GM12878 (cell line): ENCODE results near the gene PREP. TPM values are rescaled to one million over a fixed set of nuclear protein-coding genes. Genes with fewer than 3 reads are reported as not detected.

Experiments
- ATAC-seq: fragments of 200-7000 bp; cut with Tn5 transposase; 3 replicates; pipeline ENCODE4 v1.9.1; 2020; ENCODE audit warnings: mild to moderate bottlenecking, moderate library complexity
- BruUV-seq: library from RNA; stranded (reverse); fragments of 400-500 nt; replicated peaks from 2 replicates; lab custom pipeline; 2021; lab: Mats Ljungman, UMichigan
- CTCF ChIA-PET: fragments of 300-600 bp; sonication (Branson Sonifier 250); formaldehyde crosslinking; extraction: SDS; loops from one replicate; lab custom pipeline; 2021; ENCODE audit warnings: inconsistent platforms; lab: Yijun Ruan, JAX
- POLR2A ChIA-PET: fragments of 350-600 bp; formaldehyde crosslinking; extraction: SDS; loops from one replicate; lab custom pipeline; 2021; ENCODE audit warnings: inconsistent platforms; lab: Charles Lee
- RAD21 ChIA-PET: fragments of 300-600 bp; sonication (Branson Sonifier 250); formaldehyde crosslinking; loops from one replicate; lab custom pipeline; 2023; ENCODE audit warnings: antibody characterized with exemption; ENCODE audit not compliant: unreplicated experiment; lab: Charles Lee
- SMC1A ChIA-PET: fragments of 300-600 bp; sonication (Branson Sonifier 250); formaldehyde crosslinking; loops from one replicate; lab custom pipeline; 2023; ENCODE audit not compliant: unreplicated experiment, uncharacterized antibody; lab: Charles Lee
- DNase-seq: peaks from one replicate; pipeline ENCODE4 v3.0.0-alpha.2; 2011; ENCODE audit warnings: low read depth, low spot score
- FAIRE-seq: peaks from 3 replicates; lab custom pipeline; 2011; peaks lifted over from hg19 to GRCh38; lab: Jason Lieb, UNC
- H2AFZ ChIP-seq: 2 replicates; pipeline ENCODE4 v1.6.0; 2011; ENCODE audit warnings: low read depth, low read length, control low read depth; ENCODE audit not compliant: control insufficient read depth
- H3K27ac ChIP-seq: 2 replicates; pipeline ENCODE4 v1.5.1; 2011; ENCODE audit warnings: control low read depth; ENCODE audit not compliant: control insufficient read depth, insufficient read depth
- H3K27me3 ChIP-seq, 2 experiments: replicated peaks in 1 of 2; 2 replicates each; pipeline versions ENCODE4 v1.6.0 to v1.6.1; 2011; ENCODE audit warnings: low read length in 1 of 2; ENCODE audit not compliant: control insufficient read depth in 2 of 2, insufficient read depth in 2 of 2
- H3K36me3 ChIP-seq, 2 experiments: 2 replicates each; pipeline ENCODE4 v1.5.1; 2011; ENCODE audit warnings: low read length in 1 of 2; ENCODE audit not compliant: control insufficient read depth in 2 of 2, insufficient read depth in 2 of 2
- H3K4me1 ChIP-seq: 2 replicates; pipeline ENCODE4 v1.6.1; 2011; ENCODE audit warnings: mild to moderate bottlenecking, low read length, moderate library complexity, mixed read lengths; ENCODE audit not compliant: control insufficient read depth, insufficient read depth
- H3K4me2 ChIP-seq: 2 replicates; pipeline ENCODE4 v1.6.0; 2011; ENCODE audit warnings: control low read depth; ENCODE audit not compliant: control insufficient read depth, insufficient read depth
- H3K4me3 ChIP-seq: fragments of 200-600 bp; sonication (generic); 2 replicates; pipeline ENCODE4 v1.5.1; 2016
- H3K79me2 ChIP-seq: 2 replicates; pipeline ENCODE4 v1.6.0; 2011; ENCODE audit warnings: low read length; ENCODE audit not compliant: control insufficient read depth, insufficient read depth
- H3K9ac ChIP-seq: 2 replicates; pipeline ENCODE4 v1.8.0; 2011; ENCODE audit warnings: low read length, control low read depth, mixed read lengths; ENCODE audit not compliant: control insufficient read depth, insufficient read depth
- H3K9me3 ChIP-seq: replicated peaks from 3 replicates; pipeline ENCODE4 v1.5.1; 2011; ENCODE audit warnings: mild to moderate bottlenecking, low read length; ENCODE audit not compliant: control insufficient read depth, insufficient read depth
- H4K20me1 ChIP-seq: 2 replicates; pipeline ENCODE4 v1.6.0; 2011; ENCODE audit not compliant: control insufficient read depth, insufficient read depth
- EED ChIP-seq: sonication (generic); IDR thresholded peaks from 2 replicates; pipeline ENCODE4 v1.6.1; 2016; ENCODE audit warnings: antibody characterized with exemption, low read depth
- EZH2 ChIP-seq: IDR thresholded peaks from 2 replicates; pipeline ENCODE4 v1.6.1; 2012; ENCODE audit warnings: low read depth, mild to moderate bottlenecking, control low read depth, inconsistent platforms, low read length, borderline replicate concordance; ENCODE audit not compliant: control insufficient read depth
- FOXM1 ChIP-seq: IDR thresholded peaks from 2 replicates; pipeline ENCODE4 v1.6.1; 2012; ENCODE audit warnings: low read depth, mild to moderate bottlenecking, inconsistent platforms, low read length, moderate library complexity
- IKZF1 ChIP-seq: fragments of 450-650 bp; conservative IDR thresholded peaks from 2 replicates; pipeline ENCODE4 v1.6.1; 2017; ENCODE audit warnings: antibody characterized with exemption, mild to moderate bottlenecking
- NBN ChIP-seq: fragments of 450-650 bp; IDR thresholded peaks from 2 replicates; pipeline ENCODE4 v1.6.1; 2016
- NFYA ChIP-seq: IDR thresholded peaks from 2 replicates; pipeline ENCODE4 v1.6.1; 2011; ENCODE audit warnings: low read depth, mild to moderate bottlenecking, low read length, improper control_type of control experiment, borderline replicate concordance
- RELA ChIP-seq: fragments of 450-650 bp; IDR thresholded peaks from 2 replicates; pipeline ENCODE4 v1.8.0; 2014; ENCODE audit warnings: borderline replicate concordance; ENCODE audit not compliant: partially characterized antibody
- SMAD5 ChIP-seq: IDR thresholded peaks from 2 replicates; pipeline ENCODE4 v1.6.1; 2016; ENCODE audit warnings: antibody characterized with exemption, low read depth
- SP1 ChIP-seq: IDR thresholded peaks from one replicate; pipeline ENCODE4 v1.6.1; 2011; ENCODE audit warnings: low read depth, low read length
- STAT3 ChIP-seq: IDR thresholded peaks from 2 replicates; pipeline ENCODE4 v1.6.1; 2011; ENCODE audit warnings: low read depth, low read length, improper control_type of control experiment
- SUPT20H ChIP-seq: IDR thresholded peaks from 2 replicates; pipeline ENCODE4 v1.6.1; 2011; ENCODE audit warnings: low read depth, mild to moderate bottlenecking, low read length, moderate library complexity, borderline replicate concordance; ENCODE audit not compliant: control insufficient read depth
- TCF7 ChIP-seq: IDR thresholded peaks from 2 replicates; pipeline ENCODE4 v1.6.1; 2014; ENCODE audit warnings: antibody characterized with exemption, borderline replicate concordance
- YY1 ChIP-seq: IDR thresholded peaks from 2 replicates; pipeline ENCODE4 v1.6.1; 2011; ENCODE audit warnings: low read depth, mild to moderate bottlenecking, low read length
- ZNF622 ChIP-seq: fragments of 450-650 bp; IDR thresholded peaks from 2 replicates; pipeline ENCODE4 v1.6.1; 2017; ENCODE audit warnings: mild to moderate bottlenecking, inconsistent platforms
- WGBS: methylation state at CpG from one replicate; pipeline ENCODE4 v1.1.6; 2016; ENCODE audit warnings: low lambda C conversion rate; ENCODE audit not compliant: insufficient replicate concordance, insufficient coverage; ENCODE audit errors: missing lambda C conversion rate; 5-methylcytosine and 5-hydroxymethylcytosine counted together
- in situ Hi-C: fragments of 300-500 bp; cut with MboI; formaldehyde crosslinking; loops from 9 replicates; pipeline ENCODE4 v1.14.3; 2018; ENCODE audit warnings: mixed read lengths
- intact Hi-C: fragments of 100-400 bp; cut with micrococcal nuclease; formaldehyde crosslinking; loops from one replicate; pipeline ENCODE4 v1.14.2; 2022; ENCODE audit not compliant: unreplicated experiment
- polyA plus RNA-seq, 11 experiments: library from polyadenylated mRNA; depleted of rRNA in 4 of 11; unstranded in 6 of 11; stranded (reverse) in 5 of 11; fragments of >200 nt; fragmentation: Nextera tagmentation in 4 of 11; fragmentation: Illumina TruSeq in 1 of 11; extraction: Ambion mirVana in 4 of 11; extraction: Trizol in 1 of 11; gene quantifications; 1 replicate in 1 of 11; 2 replicates in 10 of 11; pipeline versions ENCODE4 v1.2.1 to v1.2.3, GENCODE V29; 2011 to 2016; ENCODE audit warnings: inconsistent platforms in 2 of 11, missing spikeins in 2 of 11, low read depth in 1 of 11
- total RNA-seq, 4 experiments: library from RNA; depleted of rRNA in 3 of 4; stranded (reverse); fragments of >200 nt in 3 of 4; fragmentation: Illumina TruSeq in 1 of 4; extraction: Trizol in 1 of 4; gene quantifications; 2 replicates each; pipeline versions ENCODE4 v1.2.1 to v1.2.3, GENCODE V29; 2013 to 2021
- TF ChIP-seq, protein P1 (sequence below): IDR thresholded peaks from 2 replicates; pipeline ENCODE4 v1.6.1; 2012; ENCODE audit warnings: improper control_type of control experiment, low read depth, low read length; ENCODE audit not compliant: insufficient replicate concordance
- TF ChIP-seq, protein P2 (sequence below): IDR thresholded peaks from 2 replicates; pipeline ENCODE4 v1.6.1; 2012; ENCODE audit warnings: low read depth, low read length, improper control_type of control experiment

PREP gene
- total and polyA plus RNA-seq, 10 of the 15 experiments (the other 5 are each of a cell fraction or from before 2014, with no cell fraction given): 6.5 to 33.6 (median 18.1) TPM

DNA sequence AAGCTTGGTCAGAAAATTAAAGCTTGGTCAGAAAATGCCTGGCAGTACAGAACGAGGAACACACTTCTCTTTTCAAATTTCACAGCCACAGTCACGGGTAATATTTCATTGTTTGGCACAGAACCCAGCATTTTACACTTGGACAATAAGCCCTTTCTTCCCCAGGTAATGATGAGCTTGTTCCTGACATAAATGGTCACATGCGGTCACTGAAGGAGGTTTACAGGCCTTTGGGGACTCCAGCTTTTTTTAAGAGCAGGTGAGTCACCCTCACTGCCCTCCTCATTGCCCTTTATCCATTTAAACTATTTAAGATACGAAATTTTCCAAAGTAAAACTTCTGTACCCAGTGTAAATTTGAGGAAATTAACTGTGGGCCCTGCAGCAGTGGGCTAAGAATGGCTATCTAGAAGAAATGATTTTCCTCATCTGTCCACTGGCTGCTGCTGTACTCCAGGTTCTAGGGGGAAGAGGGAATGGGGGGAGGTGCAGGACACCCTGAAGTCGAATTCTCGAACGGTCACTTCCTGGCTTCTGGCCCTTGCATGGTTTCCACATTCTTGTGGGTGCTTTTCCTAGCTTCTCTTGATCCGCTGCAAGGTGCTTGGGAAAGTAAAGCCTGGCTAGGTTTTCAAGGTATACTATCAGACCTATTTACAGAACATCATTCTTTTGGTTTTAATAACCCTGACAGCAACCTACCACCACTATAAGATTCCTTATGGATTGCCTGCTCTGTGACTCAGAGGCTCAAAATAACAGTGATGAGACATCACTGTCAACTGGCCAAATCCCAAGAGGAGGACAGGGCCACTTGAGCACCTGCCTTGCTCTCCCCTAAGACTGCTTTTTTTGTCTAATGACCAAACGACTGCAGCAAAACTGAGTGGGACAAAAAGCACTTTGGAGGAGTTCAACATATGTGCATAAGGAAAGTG lies 75.8 kb downstream of the PREP start:
- in situ Hi-C loops: no loop called here
- no peaks in the 10 kb centered on the region for H3K79me2 ChIP-seq
- no peak overlapping the region for H2AFZ ChIP-seq
- H3K27ac ChIP-seq: no peak overlapping the region
- H4K20me1 ChIP-seq: no peaks in the 10 kb centered on the region
- FAIRE-seq (no peak), ATAC-seq (no peak), DNase-seq (no peak)
- no peak overlapping the region for H3K4me2 ChIP-seq
- no peaks in the 10 kb centered on the region for H3K27me3 ChIP-seq
- RAD21 ChIA-PET: no interaction called here
- no peak overlapping the region for H3K9ac ChIP-seq
- SMC1A ChIA-PET: interaction anchor here (1.0 kb wide), 2 partner anchors 10 to 12 kb away, joined by 3 to 5 read pairs; no protein-coding TSS in a partner anchor
- no TSS peak for BruUV-seq
- no peak overlapping the region for H3K4me3 ChIP-seq
- intact Hi-C loops: no loop called here
- 79% methylated on average over 9 of the region's 9 CpGs for WGBS
- POLR2A ChIA-PET: no interaction called here
- CTCF ChIA-PET: interaction anchor here (1.0 kb wide), 3 partner anchors 9 to 239 kb away, joined by 4 to 5 read pairs (median 4); no protein-coding TSS in a partner anchor
- H3K4me1 ChIP-seq: no peaks in the 10 kb centered on the region
- H3K36me3 ChIP-seq: peaks cover 5 to 27% of the 10 kb centered on the region in 2 experiments
- no peaks in the 10 kb centered on the region for H3K9me3 ChIP-seq
- no peak for TF ChIP-seq EED
- TF ChIP-seq SMAD5: no peak
- TF ChIP-seq, protein P1, sequence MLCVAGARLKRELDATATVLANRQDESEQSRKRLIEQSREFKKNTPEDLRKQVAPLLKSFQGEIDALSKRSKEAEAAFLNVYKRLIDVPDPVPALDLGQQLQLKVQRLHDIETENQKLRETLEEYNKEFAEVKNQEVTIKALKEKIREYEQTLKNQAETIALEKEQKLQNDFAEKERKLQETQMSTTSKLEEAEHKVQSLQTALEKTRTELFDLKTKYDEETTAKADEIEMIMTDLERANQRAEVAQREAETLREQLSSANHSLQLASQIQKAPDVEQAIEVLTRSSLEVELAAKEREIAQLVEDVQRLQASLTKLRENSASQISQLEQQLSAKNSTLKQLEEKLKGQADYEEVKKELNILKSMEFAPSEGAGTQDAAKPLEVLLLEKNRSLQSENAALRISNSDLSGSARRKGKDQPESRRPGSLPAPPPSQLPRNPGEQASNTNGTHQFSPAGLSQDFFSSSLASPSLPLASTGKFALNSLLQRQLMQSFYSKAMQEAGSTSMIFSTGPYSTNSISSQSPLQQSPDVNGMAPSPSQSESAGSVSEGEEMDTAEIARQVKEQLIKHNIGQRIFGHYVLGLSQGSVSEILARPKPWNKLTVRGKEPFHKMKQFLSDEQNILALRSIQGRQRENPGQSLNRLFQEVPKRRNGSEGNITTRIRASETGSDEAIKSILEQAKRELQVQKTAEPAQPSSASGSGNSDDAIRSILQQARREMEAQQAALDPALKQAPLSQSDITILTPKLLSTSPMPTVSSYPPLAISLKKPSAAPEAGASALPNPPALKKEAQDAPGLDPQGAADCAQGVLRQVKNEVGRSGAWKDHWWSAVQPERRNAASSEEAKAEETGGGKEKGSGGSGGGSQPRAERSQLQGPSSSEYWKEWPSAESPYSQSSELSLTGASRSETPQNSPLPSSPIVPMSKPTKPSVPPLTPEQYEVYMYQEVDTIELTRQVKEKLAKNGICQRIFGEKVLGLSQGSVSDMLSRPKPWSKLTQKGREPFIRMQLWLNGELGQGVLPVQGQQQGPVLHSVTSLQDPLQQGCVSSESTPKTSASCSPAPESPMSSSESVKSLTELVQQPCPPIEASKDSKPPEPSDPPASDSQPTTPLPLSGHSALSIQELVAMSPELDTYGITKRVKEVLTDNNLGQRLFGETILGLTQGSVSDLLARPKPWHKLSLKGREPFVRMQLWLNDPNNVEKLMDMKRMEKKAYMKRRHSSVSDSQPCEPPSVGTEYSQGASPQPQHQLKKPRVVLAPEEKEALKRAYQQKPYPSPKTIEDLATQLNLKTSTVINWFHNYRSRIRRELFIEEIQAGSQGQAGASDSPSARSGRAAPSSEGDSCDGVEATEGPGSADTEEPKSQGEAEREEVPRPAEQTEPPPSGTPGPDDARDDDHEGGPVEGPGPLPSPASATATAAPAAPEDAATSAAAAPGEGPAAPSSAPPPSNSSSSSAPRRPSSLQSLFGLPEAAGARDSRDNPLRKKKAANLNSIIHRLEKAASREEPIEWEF: no peak
- TF ChIP-seq EZH2: no peak
- TF ChIP-seq NFYA: no peak
- TF ChIP-seq ZNF622: no peak
- TF ChIP-seq, protein P2, sequence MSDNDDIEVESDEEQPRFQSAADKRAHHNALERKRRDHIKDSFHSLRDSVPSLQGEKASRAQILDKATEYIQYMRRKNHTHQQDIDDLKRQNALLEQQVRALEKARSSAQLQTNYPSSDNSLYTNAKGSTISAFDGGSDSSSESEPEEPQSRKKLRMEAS: no peak
- TF ChIP-seq YY1: no peak
- TF ChIP-seq SUPT20H: no peak
- TF ChIP-seq TCF7: no peak
- no peak for TF ChIP-seq FOXM1
- TF ChIP-seq NBN: no peak
- TF ChIP-seq RELA: no peak
- no peak for TF ChIP-seq SP1
- TF ChIP-seq IKZF1: no peak
- TF ChIP-seq STAT3: no peak
